ENCODE measurements around the gene PRKCE. TPM values are rescaled to one million over a fixed set of nuclear protein-coding genes. Genes with fewer than 3 reads are reported as not detected.

PRKCE gene
- total and polyA plus RNA-seq, 4 donors: 2.5 to 38.6 (median 5.8) TPM

GRCh38 chr2:46076875-46077274 is 425.4 kb downstream of the PRKCE start:
- TF ChIP-seq NR2F2 (IDR thresholded peaks at IDR 0.05) (no peak), EGR1 (IDR thresholded peaks at IDR 0.05; ENCODE audit: low read depth in 2 of 2) (no peak), JUND (IDR thresholded peaks at IDR 0.05) (no peak)
- 91% methylated on average over 7 of the region's 7 CpGs for WGBS
- no peak overlapping the region for H3K9ac ChIP-seq (ENCODE audit: low read depth in 1 of 2, low read length in 2 of 2)
- H3K4me3 ChIP-seq (ENCODE audit: low read depth in 1 of 3, low read length in 3 of 3): no peak overlapping the region
- H3K27me3 ChIP-seq (ENCODE audit: control insufficient read depth in 4 of 4, insufficient read depth in 4 of 4, low read length in 3 of 4): no peaks in the 10 kb centered on the region
- no peak for DNase-seq (ENCODE audit: low spot score)
- no peaks in the 10 kb centered on the region for H3K4me1 ChIP-seq (ENCODE audit: control insufficient read depth in 4 of 4, insufficient read depth in 4 of 4, low read length in 3 of 4)
- no peaks in the 10 kb centered on the region for H3K9me3 ChIP-seq (ENCODE audit: control insufficient read depth in 4 of 4, low read length in 3 of 4)
- H3K27ac ChIP-seq (ENCODE audit: low read depth in 1 of 2, low read length in 2 of 2): peak overlapping the region in 1 of 2 donors; percentile 57
- H3K36me3 ChIP-seq (ENCODE audit: control insufficient read depth in 4 of 4, insufficient read depth in 3 of 4, low read depth in 1 of 4, low read length in 3 of 4): no peaks in the 10 kb centered on the region

- TF ChIP-seq TAF1 (conservative IDR thresholded peaks at IDR 0.05): no peak
- no peak for TF ChIP-seq RAD21 (IDR thresholded peaks at IDR 0.05)
- no peak for TF ChIP-seq GABPA (IDR thresholded peaks at IDR 0.05 in 1 of 2, conservative IDR thresholded peaks at IDR 0.05 in 1 of 2)
- no peak for TF ChIP-seq EGR1 (IDR thresholded peaks at IDR 0.05; ENCODE audit: low read depth in 2 of 2)
- TF ChIP-seq JUND (IDR thresholded peaks at IDR 0.05): no peak
- TF ChIP-seq ATF3 (IDR thresholded peaks at IDR 0.05): no peak
- no peak for TF ChIP-seq CTCF (IDR thresholded peaks at IDR 0.05; ENCODE audit: low read depth, low read length, missing input control)
- TF ChIP-seq HNF4G (IDR thresholded peaks at IDR 0.05): no peak
- no peak for TF ChIP-seq RXRA (IDR thresholded peaks at IDR 0.05)
- no peak for TF ChIP-seq YY1 (IDR thresholded peaks at IDR 0.05)
- no peak for TF ChIP-seq MAX (IDR thresholded peaks at IDR 0.05)
- TF ChIP-seq FOXA2 (IDR thresholded peaks at IDR 0.05): no peak
- TF ChIP-seq NR2F2 (IDR thresholded peaks at IDR 0.05): no peak
- no peak for TF ChIP-seq HNF4A (conservative IDR thresholded peaks at IDR 0.05)
- H3K9me3 ChIP-seq (ENCODE audit: control insufficient read depth in 4 of 4, low read length in 3 of 4): no peaks in the 10 kb centered on the region
- H3K27me3 ChIP-seq (ENCODE audit: control insufficient read depth in 4 of 4, insufficient read depth in 4 of 4, low read length in 3 of 4): no peaks in the 10 kb centered on the region
- H3K9ac ChIP-seq (ENCODE audit: low read depth in 1 of 2, low read length in 2 of 2): no peak overlapping the region
- DNase-seq (ENCODE audit: low spot score): no peak
- H3K36me3 ChIP-seq (ENCODE audit: control insufficient read depth in 4 of 4, insufficient read depth in 3 of 4, low read depth in 1 of 4, low read length in 3 of 4): no peaks in the 10 kb centered on the region
- no peaks in the 10 kb centered on the region for H3K4me1 ChIP-seq (ENCODE audit: control insufficient read depth in 4 of 4, insufficient read depth in 4 of 4, low read length in 3 of 4)
- H3K4me3 ChIP-seq (ENCODE audit: low read depth in 1 of 3, low read length in 3 of 3): no peak overlapping the region
- no peak overlapping the region for H3K27ac ChIP-seq (ENCODE audit: low read depth in 1 of 2, low read length in 2 of 2)
Measured at GRCh38 chr2:46077522-46078107, 426.1 kb downstream of the PRKCE start.

GRCh38 chr2:46079985-46080560 is 428.6 kb downstream of the PRKCE start:
- H3K4me3 ChIP-seq (ENCODE audit: low read depth in 1 of 3, low read length in 3 of 3): no peak overlapping the region
- WGBS: 87% methylated on average over 4 of the region's 4 CpGs
- TF ChIP-seq JUND (IDR thresholded peaks at IDR 0.05) (no peak), SP1 (IDR thresholded peaks at IDR 0.05) (no peak), MAX (IDR thresholded peaks at IDR 0.05) (no peak), FOXA1 (IDR thresholded peaks at IDR 0.05) (no peak), YY1 (IDR thresholded peaks at IDR 0.05) (no peak), CTCF (IDR thresholded peaks at IDR 0.05; ENCODE audit: low read depth, low read length, missing input control) (no peak), TAF1 (conservative IDR thresholded peaks at IDR 0.05) (no peak), RAD21 (IDR thresholded peaks at IDR 0.05) (no peak)
- TF ChIP-seq, protein P1, sequence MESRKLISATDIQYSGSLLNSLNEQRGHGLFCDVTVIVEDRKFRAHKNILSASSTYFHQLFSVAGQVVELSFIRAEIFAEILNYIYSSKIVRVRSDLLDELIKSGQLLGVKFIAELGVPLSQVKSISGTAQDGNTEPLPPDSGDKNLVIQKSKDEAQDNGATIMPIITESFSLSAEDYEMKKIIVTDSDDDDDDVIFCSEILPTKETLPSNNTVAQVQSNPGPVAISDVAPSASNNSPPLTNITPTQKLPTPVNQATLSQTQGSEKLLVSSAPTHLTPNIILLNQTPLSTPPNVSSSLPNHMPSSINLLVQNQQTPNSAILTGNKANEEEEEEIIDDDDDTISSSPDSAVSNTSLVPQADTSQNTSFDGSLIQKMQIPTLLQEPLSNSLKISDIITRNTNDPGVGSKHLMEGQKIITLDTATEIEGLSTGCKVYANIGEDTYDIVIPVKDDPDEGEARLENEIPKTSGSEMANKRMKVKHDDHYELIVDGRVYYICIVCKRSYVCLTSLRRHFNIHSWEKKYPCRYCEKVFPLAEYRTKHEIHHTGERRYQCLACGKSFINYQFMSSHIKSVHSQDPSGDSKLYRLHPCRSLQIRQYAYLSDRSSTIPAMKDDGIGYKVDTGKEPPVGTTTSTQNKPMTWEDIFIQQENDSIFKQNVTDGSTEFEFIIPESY (IDR thresholded peaks at IDR 0.05): no peak

More at GRCh38 chr2:46079985-46080560, 428.6 kb downstream of the PRKCE start:
- no peak for DNase-seq (ENCODE audit: low spot score)
- Histone ChIP-seq H3K4me1 (ENCODE audit: control insufficient read depth in 4 of 4, insufficient read depth in 4 of 4, low read length in 3 of 4) (no peaks in the 10 kb centered on the region), H3K36me3 (ENCODE audit: control insufficient read depth in 4 of 4, insufficient read depth in 3 of 4, low read depth in 1 of 4, low read length in 3 of 4) (no peaks in the 10 kb centered on the region), H3K9me3 (ENCODE audit: control insufficient read depth in 4 of 4, low read length in 3 of 4) (no peaks in the 10 kb centered on the region), H3K27me3 (ENCODE audit: control insufficient read depth in 4 of 4, insufficient read depth in 4 of 4, low read length in 3 of 4) (no peaks in the 10 kb centered on the region), H3K9ac (ENCODE audit: low read depth in 1 of 2, low read length in 2 of 2) (no peak overlapping the region), H3K27ac (ENCODE audit: low read depth in 1 of 2, low read length in 2 of 2) (no peak overlapping the region)

Measured in liver (tissue), 9 donors.